Measurements from ENCODE around the gene MUSK.
"Not testable (repeated sequence)": the region's sequence is repeated elsewhere in the genome, so short reads cannot be mapped to it uniquely, and the experiment has no call there.

The MUSK gene

GRCh38 chr9:110777876-110778215, 109.3 kb downstream of the MUSK start:
- H3K4me3 Mint-ChIP-seq: no peak overlapping the region
- ATAC-seq (replicated peaks): no peak
- no peak overlapping the region for H3K27ac Mint-ChIP-seq
- H3K27me3 Mint-ChIP-seq: no peaks in the 10 kb centered on the region
- DNase-seq: no peak
- no peaks in the 10 kb centered on the region for H3K9me3 Mint-ChIP-seq
- no peaks in the 10 kb centered on the region for H3K36me3 Mint-ChIP-seq (ENCODE audit: insufficient read depth)
- no peaks in the 10 kb centered on the region for H3K4me1 Mint-ChIP-seq (ENCODE audit: low read depth in 2 of 2)

DNA sequence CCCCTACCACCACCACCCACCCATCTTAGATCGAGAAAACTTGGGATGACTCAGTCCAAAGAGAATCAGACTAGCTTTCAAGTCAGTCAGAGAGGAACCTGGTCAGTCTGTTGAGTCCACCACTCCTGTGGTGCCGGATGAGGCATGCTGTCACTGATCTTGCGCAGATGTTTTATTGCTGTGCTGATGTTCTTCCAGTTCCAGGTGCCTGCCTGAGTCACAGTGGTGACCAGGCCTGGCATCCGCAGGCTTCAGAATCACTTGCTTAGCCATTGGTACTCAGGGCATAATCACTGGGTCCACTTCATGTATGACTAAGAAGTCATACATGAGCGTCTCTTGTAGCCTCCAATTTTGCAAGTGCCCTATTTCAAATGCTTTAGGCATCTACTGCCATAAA, 114.1 kb downstream of the MUSK start:
- Mint-ChIP-seq H3K27ac (no peak overlapping the region), H3K9me3 (peaks cover 5 to 8% of the 10 kb centered on the region in 2 donors), H3K27me3 (no peaks in the 10 kb centered on the region), H3K36me3 (ENCODE audit: insufficient read depth) (no peaks in the 10 kb centered on the region), H3K4me3 (no peak overlapping the region), H3K4me1 (ENCODE audit: low read depth in 2 of 2) (no peaks in the 10 kb centered on the region)
- ATAC-seq (replicated peaks) (no peak), DNase-seq (no peak)

- Mint-ChIP-seq H3K27me3 (no peaks in the 10 kb centered on the region), H3K4me1 (ENCODE audit: low read depth in 2 of 2) (no peaks in the 10 kb centered on the region), H3K27ac (no peak overlapping the region), H3K36me3 (ENCODE audit: insufficient read depth) (no peaks in the 10 kb centered on the region), H3K9me3 (peaks cover 5 to 8% of the 10 kb centered on the region in 2 donors), H3K4me3 (no peak overlapping the region)
- no peak for ATAC-seq (replicated peaks)
- no peak for DNase-seq
Measured at GRCh38 chr9:110784309-110784708, 115.7 kb downstream of the MUSK start.

GRCh38 chr9:110785166-110785565, 116.6 kb downstream of the MUSK start:
- H3K36me3 Mint-ChIP-seq (ENCODE audit: insufficient read depth): no peaks in the 10 kb centered on the region
- H3K9me3 Mint-ChIP-seq: peaks cover 5 to 8% of the 10 kb centered on the region in 2 donors
- ATAC-seq (replicated peaks) (no peak), DNase-seq (no peak)
- no peaks in the 10 kb centered on the region for H3K4me1 Mint-ChIP-seq (ENCODE audit: low read depth in 2 of 2)
- no peak overlapping the region for H3K27ac Mint-ChIP-seq
- no peak overlapping the region for H3K4me3 Mint-ChIP-seq
- no peaks in the 10 kb centered on the region for H3K27me3 Mint-ChIP-seq

GRCh38 chr9:110788396-110788795, 119.8 kb downstream of the MUSK start:
- not testable (repeated sequence) for H3K4me1 Mint-ChIP-seq (ENCODE audit: low read depth in 2 of 2); H3K4me3 Mint-ChIP-seq; H3K27ac Mint-ChIP-seq; H3K36me3 Mint-ChIP-seq (ENCODE audit: insufficient read depth); ATAC-seq (replicated peaks); DNase-seq; H3K9me3 Mint-ChIP-seq; H3K27me3 Mint-ChIP-seq

DNA sequence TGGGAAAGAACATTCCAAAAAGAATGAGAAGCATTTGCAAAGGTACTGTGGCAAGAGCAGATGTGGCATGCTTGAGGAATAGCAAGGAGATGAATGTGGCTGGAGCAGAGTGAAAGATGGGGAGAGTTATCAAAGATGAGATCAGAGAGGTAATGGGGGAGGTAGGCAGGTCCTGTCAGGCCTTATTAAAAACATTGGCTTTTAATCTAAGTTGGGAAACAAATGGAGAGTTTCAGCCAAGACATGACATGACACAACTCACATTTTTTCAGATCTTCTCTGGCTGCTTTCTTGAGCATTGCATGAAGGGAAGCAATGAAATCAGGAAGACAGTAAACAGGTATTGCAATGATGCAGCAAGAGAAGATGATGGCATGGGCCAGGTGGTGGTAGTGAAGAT, 120.3 kb downstream of the MUSK start:
- ATAC-seq (replicated peaks): no peak
- no peaks in the 10 kb centered on the region for H3K4me1 Mint-ChIP-seq (ENCODE audit: low read depth in 2 of 2)

GRCh38 chr9:110797611-110798010, 129.0 kb downstream of the MUSK start:
- no peak for ATAC-seq (replicated peaks)
- H3K9me3 Mint-ChIP-seq: peaks cover 6 to 7% of the 10 kb centered on the region in 2 donors
- DNase-seq: no peak
- H3K36me3 Mint-ChIP-seq (ENCODE audit: insufficient read depth): no peaks in the 10 kb centered on the region
- H3K4me1 Mint-ChIP-seq (ENCODE audit: low read depth in 2 of 2): no peaks in the 10 kb centered on the region
- no peaks in the 10 kb centered on the region for H3K27me3 Mint-ChIP-seq
- no peak overlapping the region for H3K27ac Mint-ChIP-seq
- no peak overlapping the region for H3K4me3 Mint-ChIP-seq

More for the DNA sequence above, 120.3 kb downstream of the MUSK start:
- H3K27me3 Mint-ChIP-seq: no peaks in the 10 kb centered on the region
- no peak for DNase-seq
- H3K4me3 Mint-ChIP-seq: no peak overlapping the region
- no peaks in the 10 kb centered on the region for H3K36me3 Mint-ChIP-seq (ENCODE audit: insufficient read depth)
- peaks cover 5 to 8% of the 10 kb centered on the region in 2 donors for H3K9me3 Mint-ChIP-seq
- no peak overlapping the region for H3K27ac Mint-ChIP-seq

DNA sequence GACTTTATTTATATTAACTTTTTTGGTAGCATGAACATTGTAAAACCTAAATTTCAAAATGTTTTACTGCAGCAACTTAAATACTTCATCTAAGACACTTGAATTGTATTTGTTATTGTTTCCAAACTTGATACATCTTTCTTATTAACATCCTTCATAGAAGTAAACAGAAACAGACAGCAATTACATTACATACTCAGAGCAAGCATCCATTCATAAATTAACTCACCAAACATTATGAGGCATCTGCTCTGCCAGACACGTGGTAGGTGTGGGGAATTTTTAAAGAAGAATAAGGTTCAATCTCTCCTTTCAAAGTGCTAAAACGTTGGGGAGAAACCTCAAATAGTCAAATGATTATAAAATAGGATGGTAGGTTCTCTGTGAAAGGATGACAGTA, 130.8 kb downstream of the MUSK start:
- no peaks in the 10 kb centered on the region for H3K4me1 Mint-ChIP-seq (ENCODE audit: low read depth in 2 of 2)
- H3K27ac Mint-ChIP-seq: no peak overlapping the region
- no peaks in the 10 kb centered on the region for H3K36me3 Mint-ChIP-seq (ENCODE audit: insufficient read depth)
- no peak overlapping the region for H3K4me3 Mint-ChIP-seq
- no peak for DNase-seq
- no peaks in the 10 kb centered on the region for H3K27me3 Mint-ChIP-seq
- ATAC-seq (replicated peaks): no peak
- H3K9me3 Mint-ChIP-seq: peaks cover 6 to 7% of the 10 kb centered on the region in 2 donors

DNA sequence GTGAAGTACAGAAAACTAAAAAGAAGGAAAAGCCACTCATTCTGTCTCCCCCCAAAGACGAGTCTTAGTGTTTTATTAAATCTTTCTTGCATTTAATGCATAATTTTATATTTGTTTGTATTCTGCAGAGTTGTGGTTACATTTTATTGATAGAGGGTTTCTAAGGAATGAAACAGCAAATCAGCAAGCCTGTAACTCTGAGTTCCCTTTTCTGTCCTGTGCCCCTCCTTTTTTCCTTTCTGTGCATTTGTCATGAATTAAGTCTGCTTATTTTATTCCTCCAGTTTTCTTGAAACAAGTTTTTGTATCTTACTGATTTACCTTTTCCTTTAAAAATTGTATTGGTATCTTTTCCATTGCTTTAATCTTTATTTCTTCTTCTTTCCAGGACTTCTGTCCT, 132.8 kb downstream of the MUSK start:
- Mint-ChIP-seq H3K9me3 (peaks cover 7 to 8% of the 10 kb centered on the region in 2 donors), H3K4me1 (ENCODE audit: low read depth in 2 of 2) (no peaks in the 10 kb centered on the region), H3K27ac (no peak overlapping the region), H3K27me3 (no peaks in the 10 kb centered on the region), H3K36me3 (ENCODE audit: insufficient read depth) (no peaks in the 10 kb centered on the region), H3K4me3 (no peak overlapping the region)
- ATAC-seq (replicated peaks) (no peak), DNase-seq (no peak)

GRCh38 chr9:110802416-110803035, 133.9 kb downstream of the MUSK start:
- no peaks in the 10 kb centered on the region for H3K4me1 Mint-ChIP-seq (ENCODE audit: low read depth in 2 of 2)
- no peaks in the 10 kb centered on the region for H3K36me3 Mint-ChIP-seq (ENCODE audit: insufficient read depth)
- DNase-seq (no peak), ATAC-seq (replicated peaks) (no peak)
- peaks cover 7 to 8% of the 10 kb centered on the region in 2 donors for H3K9me3 Mint-ChIP-seq
- no peaks in the 10 kb centered on the region for H3K27me3 Mint-ChIP-seq
- no peak overlapping the region for H3K27ac Mint-ChIP-seq
- H3K4me3 Mint-ChIP-seq: no peak overlapping the region

GRCh38 chr9:110807956-110808598, 139.5 kb downstream of the MUSK start:
- DNase-seq: no peak
- no peak for ATAC-seq (replicated peaks)
- no peaks in the 10 kb centered on the region for H3K36me3 Mint-ChIP-seq (ENCODE audit: insufficient read depth)
- no peak overlapping the region for H3K4me3 Mint-ChIP-seq
- H3K4me1 Mint-ChIP-seq (ENCODE audit: low read depth in 2 of 2): no peaks in the 10 kb centered on the region
- no peaks in the 10 kb centered on the region for H3K27me3 Mint-ChIP-seq
- H3K9me3 Mint-ChIP-seq: peaks cover 0 to 5% of the 10 kb centered on the region in 2 donors
- H3K27ac Mint-ChIP-seq: no peak overlapping the region

GRCh38 chr9:110808599-110808980, 140.0 kb downstream of the MUSK start:
- no peaks in the 10 kb centered on the region for H3K27me3 Mint-ChIP-seq
- peaks cover 0 to 5% of the 10 kb centered on the region in 2 donors for H3K9me3 Mint-ChIP-seq
- no peaks in the 10 kb centered on the region for H3K4me1 Mint-ChIP-seq (ENCODE audit: low read depth in 2 of 2)
- no peaks in the 10 kb centered on the region for H3K36me3 Mint-ChIP-seq (ENCODE audit: insufficient read depth)
- DNase-seq (no peak), ATAC-seq (replicated peaks) (no peak)
- no peak overlapping the region for H3K4me3 Mint-ChIP-seq
- H3K27ac Mint-ChIP-seq: no peak overlapping the region

- ATAC-seq (replicated peaks) (no peak), DNase-seq (no peak)
- H3K36me3 Mint-ChIP-seq (ENCODE audit: insufficient read depth): no peaks in the 10 kb centered on the region
- peaks cover 0 to 5% of the 10 kb centered on the region in 2 donors for H3K9me3 Mint-ChIP-seq
- no peak overlapping the region for H3K4me3 Mint-ChIP-seq
- H3K27me3 Mint-ChIP-seq: no peaks in the 10 kb centered on the region
- no peaks in the 10 kb centered on the region for H3K4me1 Mint-ChIP-seq (ENCODE audit: low read depth in 2 of 2)
- no peak overlapping the region for H3K27ac Mint-ChIP-seq
Measured at GRCh38 chr9:110809038-110809595, 140.5 kb downstream of the MUSK start.

DNA sequence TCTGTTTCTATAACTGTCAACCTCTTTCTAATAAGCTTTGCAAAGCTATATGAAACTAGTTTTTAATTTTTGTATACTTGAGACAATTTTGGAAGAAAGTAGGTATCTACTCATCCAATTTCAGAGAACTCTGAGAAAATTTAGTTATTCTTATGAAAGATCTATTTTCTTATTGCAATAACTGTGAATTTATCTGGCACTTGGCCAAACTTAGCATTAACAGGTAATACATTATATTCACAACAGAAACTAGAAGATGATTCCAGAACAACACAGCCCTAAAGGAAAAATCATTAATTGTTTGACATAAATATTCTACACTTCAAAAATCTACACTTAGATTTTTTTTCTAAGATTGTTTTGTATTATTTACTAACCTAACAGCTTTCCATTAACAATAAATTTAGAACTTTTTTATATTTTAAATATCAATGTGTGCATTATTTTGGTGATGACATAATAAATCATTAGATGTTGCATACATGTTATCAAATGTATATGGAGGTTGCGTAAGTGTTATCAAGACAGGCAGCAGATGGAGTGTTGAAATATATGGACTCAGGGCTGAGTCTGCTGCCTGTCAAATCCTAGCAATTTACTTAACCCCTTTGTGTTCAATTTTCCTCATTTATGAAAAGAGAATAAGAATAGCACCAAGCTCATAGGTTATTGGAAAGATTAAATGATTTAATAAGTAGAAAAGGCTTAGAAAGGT, 141.8 kb downstream of the MUSK start:
- Mint-ChIP-seq H3K27ac (no peak overlapping the region), H3K9me3 (peaks cover 0 to 5% of the 10 kb centered on the region in 2 donors), H3K27me3 (no peaks in the 10 kb centered on the region), H3K4me1 (ENCODE audit: low read depth in 2 of 2) (no peaks in the 10 kb centered on the region), H3K36me3 (ENCODE audit: insufficient read depth) (no peaks in the 10 kb centered on the region), H3K4me3 (no peak overlapping the region)
- no peak for ATAC-seq (replicated peaks)
- no peak for DNase-seq
